Suppressor macrophage (primary cell): ENCODE data around the gene ANKMY1.
A peak's percentile ranks its signal among the peaks of the same experiment; 100 is the strongest.

ENCODE experiments used
- DNase-seq, 4 experiments: peaks; one replicate each; pipeline ENCODE4 v3.0.0-alpha.2; 2020 to 2022
- total RNA-seq, 17 experiments: gene quantifications; one replicate each; lab custom pipeline; 2026; ENCODE audit warnings: mixed read lengths in 6 of 17, inconsistent platforms in 3 of 17; lab: John Stamatoyannopoulos, UW

ANKMY1 gene
- 0.71 to 22.7 (median 8.9) reads per million in 17 experiments for total RNA-seq

GRCh38 chr2:240557808-240558207 lies at the start of gene ANKMY1:
ANKMY1 (minus strand) TSS chr2:240557988; CDS start chr2:240557335, 653 bp downstream.
- peak; percentile 69 to 90 (median 76) for DNase-seq

GRCh38 chr2:240605867-240606743 lies 48.3 kb upstream of the ANKMY1 start:
- no peak for DNase-seq

DNA sequence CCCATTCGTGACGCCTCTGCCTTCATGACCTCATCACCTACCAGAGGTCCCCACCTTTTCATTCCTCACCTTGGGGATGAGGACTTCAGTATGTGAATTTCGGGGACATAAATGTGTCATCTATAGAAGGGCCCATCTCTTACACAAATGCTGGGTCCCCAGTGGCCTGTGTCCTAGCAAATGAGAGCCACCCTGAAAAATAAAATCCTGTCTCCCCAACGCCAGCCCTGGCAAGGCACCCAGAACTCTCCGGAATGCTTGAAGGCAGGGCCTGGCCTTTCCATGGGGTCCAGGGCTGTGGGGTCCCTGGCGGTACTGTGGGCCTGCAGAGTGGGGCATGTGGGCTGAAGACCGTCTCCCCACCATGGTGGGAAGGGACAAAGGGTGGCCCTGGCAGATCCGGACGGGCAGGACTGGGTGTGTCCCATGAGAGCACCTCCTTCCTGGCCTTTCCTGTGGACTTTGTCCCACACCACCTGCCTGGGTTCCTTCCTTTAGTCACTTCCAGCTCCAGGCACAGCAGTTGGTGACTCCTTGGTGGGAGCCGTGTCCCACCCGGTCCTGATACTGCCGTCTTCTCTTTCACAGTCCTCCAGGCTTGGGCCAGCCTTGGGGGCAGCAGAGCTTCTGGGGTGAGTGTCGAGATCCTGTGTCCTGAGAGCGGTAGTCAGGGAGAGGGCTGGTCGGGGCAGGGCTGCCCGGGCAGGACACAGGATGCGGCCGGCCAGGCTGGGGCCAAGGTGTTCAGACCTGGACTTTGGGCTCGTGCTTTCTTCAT lies 47.3 kb upstream of the ANKMY1 start:
- DNase-seq, result no peak

DNA sequence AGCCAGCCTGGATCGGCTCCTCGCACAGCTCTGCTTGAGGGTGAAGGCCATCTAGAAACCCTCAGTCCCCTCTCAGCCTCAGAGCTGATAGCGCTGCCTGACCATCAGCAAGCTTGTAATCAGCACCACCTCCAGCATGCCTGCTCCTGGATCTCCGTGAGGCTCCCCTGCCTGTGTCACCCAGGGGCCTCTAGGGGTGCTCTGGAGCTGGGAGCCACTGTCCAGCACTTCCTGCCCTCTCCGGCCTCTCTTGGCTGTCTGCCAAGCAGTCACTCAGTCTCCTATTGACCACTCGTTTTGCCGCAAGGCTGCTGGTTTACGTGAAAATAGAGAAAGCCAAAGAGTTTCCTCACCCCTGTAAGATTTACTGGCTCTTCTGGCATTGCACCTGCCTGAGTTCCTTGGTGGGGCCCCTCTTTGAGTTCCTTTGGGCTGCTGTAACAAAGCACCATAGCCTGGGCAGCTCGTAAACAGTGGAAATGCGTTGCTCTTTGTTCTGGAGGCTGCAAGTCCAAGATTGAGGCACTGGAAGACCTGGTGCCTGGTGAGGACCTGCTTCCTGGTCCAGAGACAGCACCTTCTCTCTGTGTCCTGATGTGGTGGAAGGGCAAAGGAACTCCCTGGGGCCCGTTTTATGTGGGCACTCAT lies 46.6 kb upstream of the ANKMY1 start:
- DNase-seq, result peak; percentile 86 to 93 (median 90)

DNA sequence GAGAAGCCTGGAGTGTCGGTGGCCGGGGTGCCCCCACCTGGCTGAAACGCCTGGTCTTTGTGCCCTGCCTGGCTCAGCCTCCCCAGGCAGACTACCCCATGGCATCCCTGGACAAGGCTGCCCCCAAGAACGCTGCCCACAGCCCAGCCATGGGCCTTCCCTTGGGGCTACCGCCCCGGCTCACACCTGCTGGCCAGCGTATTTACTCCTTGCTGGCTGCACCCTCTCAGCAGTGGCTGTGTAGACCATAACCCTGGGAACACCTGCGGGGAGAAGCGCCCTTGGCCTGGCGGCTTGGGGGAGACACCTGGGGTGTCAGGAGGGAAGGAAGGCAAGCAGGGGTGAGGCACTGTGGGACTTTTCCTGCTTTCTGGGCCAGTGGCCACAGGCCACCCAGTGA lies 46.1 kb upstream of the ANKMY1 start:
- no peak for DNase-seq

DNA sequence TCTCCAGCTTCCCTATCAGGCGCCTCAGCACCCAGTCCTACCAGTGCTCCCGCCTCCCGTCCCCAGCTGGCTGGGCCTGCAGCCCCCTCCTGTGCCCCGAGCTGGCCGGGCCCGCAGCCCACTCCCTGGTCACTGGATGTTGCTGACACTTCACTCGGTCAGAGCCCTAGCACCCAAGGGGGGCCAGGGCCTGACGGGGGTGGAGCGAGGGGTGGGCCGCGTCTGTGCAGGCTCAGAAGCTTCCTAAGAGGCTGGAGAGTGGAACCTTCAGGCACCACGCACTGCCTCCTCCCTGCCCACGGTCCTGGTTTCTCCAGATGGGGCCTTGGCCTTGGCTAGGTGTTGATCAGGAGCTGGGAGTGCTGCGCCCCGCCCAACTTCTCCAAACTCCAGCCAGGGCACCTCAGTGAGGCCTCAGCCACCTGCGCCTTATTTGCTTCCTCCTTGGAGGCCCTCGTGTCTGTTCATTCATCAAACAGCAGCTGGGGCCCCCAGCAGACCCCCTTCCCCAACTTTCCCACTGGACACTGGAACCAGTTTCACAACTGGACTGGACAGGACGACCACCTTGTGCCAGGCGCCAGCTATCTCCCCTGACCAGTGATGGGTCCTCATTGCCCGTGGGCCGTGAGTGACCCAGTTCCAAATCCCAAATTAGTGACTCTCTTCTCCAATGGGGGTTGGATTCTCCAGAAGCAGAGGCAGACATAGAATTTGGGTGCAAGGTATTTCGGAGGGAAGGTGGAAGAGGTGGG lies 45.5 kb upstream of the ANKMY1 start:
- no peak for DNase-seq

GRCh38 chr2:240602266-240603050 lies 44.7 kb upstream of the ANKMY1 start:
- no peak for DNase-seq

GRCh38 chr2:240601831-240602160 lies 44.0 kb upstream of the ANKMY1 start:
- no peak for DNase-seq

DNA sequence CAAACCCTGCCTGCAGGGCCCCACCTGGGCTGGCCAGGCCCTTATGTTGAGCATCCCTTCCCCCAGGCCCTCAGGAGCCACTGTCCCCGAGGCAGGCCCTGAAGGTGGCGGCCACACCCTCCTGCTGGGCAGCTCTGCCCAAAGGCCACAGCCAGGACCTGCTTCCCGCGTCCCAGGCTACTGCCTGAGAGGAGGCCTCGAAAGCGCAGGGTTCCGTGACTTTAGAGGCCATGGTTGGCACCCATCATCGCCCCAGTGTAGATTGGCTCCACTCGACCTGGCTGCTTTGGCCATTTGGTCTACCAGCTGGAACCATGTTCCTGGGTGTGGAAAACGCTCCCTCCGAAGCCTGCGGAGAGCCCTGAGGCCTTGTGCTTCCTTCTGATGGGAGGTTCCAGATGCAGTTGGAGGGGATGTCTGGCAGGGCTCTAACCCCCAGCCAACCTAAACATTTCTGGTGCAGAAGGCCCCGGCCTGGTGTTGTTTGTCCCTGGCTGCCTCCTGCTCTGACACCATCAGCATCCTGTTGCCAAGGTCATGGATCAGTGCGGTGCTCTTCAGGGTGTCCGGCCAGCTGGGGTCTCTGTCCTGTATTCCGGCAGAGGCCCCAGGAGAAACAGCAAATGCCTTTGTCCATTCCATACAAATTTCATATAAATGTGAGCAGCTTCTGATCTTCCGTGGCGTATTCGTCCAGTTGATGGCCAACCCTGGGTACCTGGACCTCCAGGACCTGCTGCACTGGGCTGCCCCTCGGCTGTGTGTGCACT lies 43.5 kb upstream of the ANKMY1 start:
- DNase-seq, result no peak

DNA sequence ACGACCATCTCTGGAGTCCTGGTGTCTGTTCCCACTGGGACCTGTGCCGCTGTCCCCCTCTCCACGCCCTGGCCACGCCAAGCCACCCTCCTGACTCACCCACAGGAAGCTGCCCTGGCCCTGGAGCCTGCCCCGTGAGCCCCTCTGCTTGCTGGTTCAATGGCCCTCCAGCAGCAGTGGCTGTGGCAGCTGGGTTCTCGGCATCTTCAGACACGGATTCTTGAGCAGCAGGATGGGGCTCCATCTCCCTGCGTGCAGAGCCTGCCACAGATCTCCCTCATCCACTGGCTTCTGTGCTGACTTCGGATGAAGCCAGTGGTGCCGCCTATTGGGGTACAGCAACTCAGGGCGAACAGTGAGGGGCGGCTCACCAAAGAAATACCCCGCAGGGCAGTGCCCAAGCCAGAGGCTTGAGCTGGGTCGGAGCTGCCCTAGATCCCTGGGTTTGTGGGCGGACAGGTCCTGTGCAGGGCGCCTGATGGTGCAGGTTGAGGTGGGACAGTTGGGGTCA lies 42.7 kb upstream of the ANKMY1 start:
- no peak for DNase-seq

GRCh38 chr2:240599141-240599583 lies 41.4 kb upstream of the ANKMY1 start:
- DNase-seq, result no peak

DNA sequence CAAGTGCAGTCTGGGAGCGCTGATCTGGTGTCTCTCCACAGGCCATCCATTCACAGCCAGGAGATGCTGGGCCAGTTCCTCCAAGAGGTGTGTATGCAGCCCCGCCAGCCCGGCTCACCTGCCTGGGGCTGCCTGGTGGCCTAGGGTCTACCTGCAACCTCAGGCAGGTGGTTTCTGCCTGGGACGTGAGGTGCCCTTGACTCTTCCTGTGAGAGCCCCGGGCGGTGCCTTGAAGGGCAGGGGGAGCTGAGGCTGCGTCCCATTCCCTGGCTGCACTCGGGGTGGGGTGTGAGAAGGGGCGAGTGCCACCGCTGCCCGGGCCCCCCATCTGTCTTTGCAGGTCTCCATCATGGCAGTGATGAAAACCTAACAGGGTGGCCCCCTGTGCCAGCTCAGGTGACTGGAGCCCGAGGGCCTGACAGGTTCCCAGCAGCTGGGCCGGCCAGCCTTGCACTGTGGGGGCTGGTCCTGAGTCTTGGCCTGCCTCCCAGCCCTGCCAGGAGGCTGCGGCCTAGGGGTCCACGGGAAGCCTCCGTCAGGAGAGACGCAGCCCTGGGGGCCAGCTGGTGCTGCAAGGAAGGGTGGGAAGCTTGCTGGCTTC lies 40.6 kb upstream of the ANKMY1 start:
- DNase-seq, result no peak

DNA sequence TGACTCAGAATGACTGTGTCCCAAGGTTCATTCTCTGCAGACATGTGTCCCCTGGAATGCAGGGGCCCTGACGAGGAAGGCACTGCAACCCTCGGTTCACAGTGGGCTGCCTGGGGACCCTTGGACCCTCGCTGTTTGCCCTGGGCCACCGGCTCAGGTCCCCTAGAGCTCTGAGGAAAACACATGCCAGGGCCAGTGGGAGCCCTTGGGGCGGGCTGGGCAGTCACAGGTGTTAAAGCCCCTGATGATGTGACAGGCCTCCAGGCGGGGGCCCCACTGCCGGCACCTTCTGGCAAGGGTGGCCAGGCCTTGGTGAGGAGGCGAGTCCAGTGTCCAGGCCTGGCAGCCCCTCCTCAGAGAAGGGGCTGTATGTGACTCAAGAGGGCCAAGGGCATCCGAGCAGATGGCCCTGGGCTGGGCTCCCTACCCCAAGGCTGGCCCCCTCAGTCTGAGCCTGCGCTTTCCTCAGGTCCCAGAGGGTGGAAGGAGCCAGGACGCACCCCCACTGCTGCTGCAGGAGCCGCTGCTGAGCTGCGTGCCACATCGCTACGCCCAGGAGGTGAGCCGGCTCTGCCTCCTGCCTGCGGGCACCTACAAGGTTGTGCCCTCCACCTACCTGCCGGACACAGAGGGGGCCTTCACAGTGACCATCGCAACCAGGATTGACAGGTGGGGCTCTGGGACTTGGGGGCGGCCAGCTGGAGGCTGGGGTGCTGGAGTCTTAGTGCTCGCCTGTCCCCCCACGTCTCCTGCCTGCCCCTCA lies 39.8 kb upstream of the ANKMY1 start:
- no peak for DNase-seq

DNA sequence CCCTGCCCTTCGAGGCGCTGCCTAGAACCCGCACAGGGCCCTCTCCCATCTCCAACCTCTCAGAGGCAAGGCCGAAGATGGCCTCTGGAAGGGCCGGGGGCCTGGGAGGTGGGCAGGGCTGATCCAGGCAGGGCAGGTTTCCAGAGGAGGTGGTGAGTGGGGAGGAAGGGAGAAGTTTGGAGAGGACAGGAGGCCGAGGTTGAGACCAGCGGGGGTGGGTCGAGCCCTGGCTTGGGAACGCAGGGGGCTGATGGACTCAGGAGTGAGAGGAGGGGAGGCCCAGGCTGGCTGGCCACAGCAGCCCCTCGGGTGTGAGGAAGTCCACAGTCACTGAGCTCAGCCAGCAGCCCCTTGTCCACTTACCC lies 39.2 kb upstream of the ANKMY1 start:
- DNase-seq, result no peak

DNA sequence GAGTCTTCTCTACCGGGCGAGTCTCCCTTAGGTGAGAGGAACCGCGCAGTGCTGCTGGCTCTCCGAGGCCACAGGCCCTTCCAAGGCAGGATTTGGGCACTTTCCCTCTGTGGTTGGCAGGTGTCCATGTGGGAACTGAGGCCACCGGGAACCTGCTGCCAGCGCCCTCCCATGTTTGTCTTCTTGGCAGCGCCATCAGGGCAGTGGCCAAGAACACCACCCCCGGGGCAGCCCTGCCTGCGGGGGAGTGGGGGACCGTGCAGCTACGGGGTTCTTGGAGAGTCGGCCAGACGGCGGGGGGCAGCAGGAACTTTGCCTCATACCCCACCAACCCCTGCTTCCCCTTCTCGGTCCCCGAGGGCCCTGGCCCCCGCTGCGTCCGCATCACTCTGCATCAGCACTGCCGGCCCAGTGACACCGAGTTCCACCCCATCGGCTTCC lies 38.7 kb upstream of the ANKMY1 start:
- DNase-seq, result no peak

- DNase-seq, result no peak
Observed at GRCh38 chr2:240596080-240596460, 38.3 kb upstream of the ANKMY1 start.

DNA sequence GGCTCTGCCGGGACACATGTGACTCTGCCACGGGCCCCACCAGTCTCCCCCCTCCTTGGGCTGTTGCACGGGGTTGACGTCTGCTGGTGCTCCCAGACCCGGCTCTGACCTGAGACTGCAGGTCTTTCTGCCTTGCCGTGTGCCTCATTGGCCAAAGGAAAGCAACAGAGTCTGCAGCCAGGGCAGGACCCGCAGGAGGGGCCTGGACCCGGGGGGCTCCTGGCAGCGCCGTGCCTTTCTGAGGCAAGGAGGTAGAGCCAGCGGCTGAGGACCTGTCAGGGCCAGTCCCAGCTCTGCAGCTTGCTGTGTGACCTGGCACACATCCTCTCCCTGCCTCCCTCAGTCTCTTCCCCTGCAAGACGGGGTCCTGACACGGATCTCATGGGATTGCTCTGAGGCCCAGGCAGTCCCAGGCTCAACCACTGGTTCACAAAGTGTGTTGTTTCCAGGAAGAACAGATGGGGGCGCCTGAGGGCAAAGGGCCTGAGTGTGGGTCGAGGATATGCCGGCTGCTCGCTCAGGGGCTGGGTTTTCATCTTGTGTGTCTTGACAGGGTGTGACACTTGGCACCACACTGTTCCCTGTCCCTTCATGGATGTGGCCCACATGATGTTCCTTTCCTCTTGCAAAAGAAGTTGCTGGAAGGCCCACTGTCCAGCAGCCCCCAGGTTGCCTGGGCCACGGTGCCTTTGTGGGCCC lies 37.7 kb upstream of the ANKMY1 start:
- DNase-seq, result peak; percentile 35 to 68 (median 56)

DNA sequence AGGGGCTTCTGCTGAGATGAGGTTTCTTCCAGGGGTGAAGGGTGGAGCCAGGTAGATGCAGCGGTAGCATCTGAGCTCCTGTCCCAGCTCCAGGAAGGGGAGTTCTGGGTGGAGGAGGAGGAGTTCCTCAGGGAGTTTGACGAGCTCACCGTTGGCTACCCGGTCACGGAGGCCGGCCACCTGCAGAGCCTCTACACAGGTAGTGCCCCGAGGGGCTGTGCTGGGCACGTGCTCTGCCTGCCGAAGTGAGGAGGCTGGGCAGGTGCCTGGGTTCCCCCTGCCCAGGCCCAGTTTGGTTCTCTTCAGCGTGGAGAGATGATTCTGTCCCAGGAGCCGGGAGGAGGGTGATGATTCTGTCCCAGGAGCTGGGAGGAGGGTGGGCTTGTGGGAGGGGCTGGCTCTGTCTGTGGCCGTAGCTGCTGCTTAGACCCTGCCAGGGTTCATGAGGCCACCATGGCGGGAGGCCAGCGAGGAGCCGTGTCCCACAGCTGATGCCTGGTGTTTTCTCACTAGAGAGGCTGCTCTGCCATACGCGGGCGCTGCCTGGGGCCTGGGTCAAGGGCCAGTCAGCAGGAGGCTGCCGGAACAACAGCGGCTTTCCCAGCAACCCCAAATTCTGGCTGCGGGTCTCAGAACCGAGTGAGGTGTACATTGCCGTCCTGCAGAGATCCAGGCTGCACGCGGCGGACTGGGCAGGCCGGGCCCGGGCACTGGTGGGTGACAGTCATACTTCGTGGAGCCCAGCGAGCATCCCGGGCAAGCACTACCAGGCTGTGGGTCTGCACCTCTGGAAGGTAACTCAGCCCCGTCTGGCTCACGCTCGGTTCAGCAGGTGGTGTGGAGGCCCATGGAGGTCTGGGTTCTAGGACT lies 37.0 kb upstream of the ANKMY1 start:
- DNase-seq, result peak in 1 of 4 experiments; percentile 1
